Suprapubic skin (tissue), 4 donors: ENCODE data around the gene TIGIT. TPM values are rescaled to one million over a fixed set of nuclear protein-coding genes. Genes with fewer than 3 reads are reported as not detected.

ENCODE experiments used
- DNase-seq, 2 donors: peaks; one replicate each; pipeline ENCODE4 v3.0.0-alpha.2; 2019; ENCODE audit warnings: low spot score in 2 of 2
- H3K27ac ChIP-seq: fragments of 200-600 bp; sonication (generic); one replicate; pipeline ENCODE4 v1.5.1; 2019
- H3K27me3 ChIP-seq: fragments of 200-600 bp; sonication (generic); one replicate; pipeline ENCODE4 v1.5.1; 2019
- H3K36me3 ChIP-seq: fragments of 200-600 bp; sonication (generic); one replicate; pipeline ENCODE4 v1.5.1; 2019
- H3K4me1 ChIP-seq: fragments of 200-600 bp; sonication (generic); one replicate; pipeline ENCODE4 v1.5.1; 2019
- H3K4me3 ChIP-seq: fragments of 200-600 bp; sonication (generic); one replicate; pipeline ENCODE4 v1.5.1; 2019; ENCODE audit warnings: mild to moderate bottlenecking
- H3K9me3 ChIP-seq: fragments of 200-600 bp; sonication (generic); one replicate; pipeline ENCODE4 v1.5.1; 2019
- EP300 ChIP-seq: sonication (generic); formaldehyde crosslinking; IDR thresholded peaks from one replicate; pipeline ENCODE4 v1.6.1; 2017; ENCODE audit warnings: antibody characterized with exemption
- POLR2A ChIP-seq, 2 donors: fragments of 450-650 bp; IDR thresholded peaks; one replicate each; pipeline ENCODE4 v1.6.1; 2017; ENCODE audit warnings: antibody characterized with exemption in 2 of 2, mild to moderate bottlenecking in 2 of 2, moderate library complexity in 2 of 2
- POLR2AphosphoS5 ChIP-seq, 3 donors: sonication (generic); formaldehyde crosslinking; IDR thresholded peaks; one replicate each; pipeline ENCODE4 v1.6.1; 2017; ENCODE audit warnings: antibody characterized with exemption in 3 of 3
- WGBS: methylation state at CpG from one replicate; pipeline ENCODE4 v1.1.5; 2018; 5-methylcytosine and 5-hydroxymethylcytosine counted together
- total RNA-seq, 4 donors: library from RNA; depleted of rRNA; stranded (reverse); fragments of >200 nt; gene quantifications; one replicate each; pipeline ENCODE4 v1.1.0, GENCODE V29; 2016
- TF ChIP-seq, protein P1 (sequence below), 2 donors: fragments of 200-600 bp in 1 of 2; fragments of 450-650 bp in 1 of 2; sonication (generic) in 1 of 2; IDR thresholded peaks; one replicate each; pipeline ENCODE4 v1.5.1; 2016 to 2019; ENCODE audit warnings: antibody characterized with exemption in 2 of 2, mild to moderate bottlenecking in 1 of 2, moderate library complexity in 1 of 2

TIGIT gene
- total RNA-seq, 4 donors from 2014 or later: 0.30 TPM; not detected in 3

DNA sequence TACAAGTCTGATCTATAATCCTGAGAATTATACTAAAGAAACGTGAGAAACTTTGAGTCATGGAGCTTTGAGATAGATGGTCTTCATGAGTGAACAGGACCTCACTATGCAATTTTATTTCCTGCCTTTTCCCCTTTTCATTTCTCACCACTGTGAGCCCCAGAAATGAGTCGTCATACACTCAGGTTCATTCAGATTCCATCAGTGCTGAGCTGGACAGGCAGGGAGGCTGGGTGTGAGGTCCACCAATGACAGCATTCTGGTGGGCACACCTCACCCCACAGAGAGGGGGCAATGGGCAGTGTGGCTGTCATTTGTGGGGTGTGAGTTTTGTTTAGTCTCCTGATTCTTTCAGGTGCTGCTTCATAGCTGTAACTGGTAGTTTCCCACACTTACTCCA is 16.9 kb downstream of the TIGIT start:
- Histone ChIP-seq H3K27me3 (no peaks in the 10 kb centered on the region), H3K4me1 (no peaks in the 10 kb centered on the region), H3K9me3 (no peaks in the 10 kb centered on the region), H3K4me3 (no peak overlapping the region), H3K36me3 (no peaks in the 10 kb centered on the region), H3K27ac (no peak overlapping the region)
- DNase-seq: no peak
- 88% methylated on average over 2 of the region's 2 CpGs for WGBS
- TF ChIP-seq, protein P1, sequence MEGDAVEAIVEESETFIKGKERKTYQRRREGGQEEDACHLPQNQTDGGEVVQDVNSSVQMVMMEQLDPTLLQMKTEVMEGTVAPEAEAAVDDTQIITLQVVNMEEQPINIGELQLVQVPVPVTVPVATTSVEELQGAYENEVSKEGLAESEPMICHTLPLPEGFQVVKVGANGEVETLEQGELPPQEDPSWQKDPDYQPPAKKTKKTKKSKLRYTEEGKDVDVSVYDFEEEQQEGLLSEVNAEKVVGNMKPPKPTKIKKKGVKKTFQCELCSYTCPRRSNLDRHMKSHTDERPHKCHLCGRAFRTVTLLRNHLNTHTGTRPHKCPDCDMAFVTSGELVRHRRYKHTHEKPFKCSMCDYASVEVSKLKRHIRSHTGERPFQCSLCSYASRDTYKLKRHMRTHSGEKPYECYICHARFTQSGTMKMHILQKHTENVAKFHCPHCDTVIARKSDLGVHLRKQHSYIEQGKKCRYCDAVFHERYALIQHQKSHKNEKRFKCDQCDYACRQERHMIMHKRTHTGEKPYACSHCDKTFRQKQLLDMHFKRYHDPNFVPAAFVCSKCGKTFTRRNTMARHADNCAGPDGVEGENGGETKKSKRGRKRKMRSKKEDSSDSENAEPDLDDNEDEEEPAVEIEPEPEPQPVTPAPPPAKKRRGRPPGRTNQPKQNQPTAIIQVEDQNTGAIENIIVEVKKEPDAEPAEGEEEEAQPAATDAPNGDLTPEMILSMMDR (IDR thresholded peaks at IDR 0.05): no peak
- TF ChIP-seq EP300 (no peak), POLR2A (IDR thresholded peaks at IDR 0.05) (no peak), POLR2AphosphoS5 (IDR thresholded peaks at IDR 0.05) (no peak)

DNA sequence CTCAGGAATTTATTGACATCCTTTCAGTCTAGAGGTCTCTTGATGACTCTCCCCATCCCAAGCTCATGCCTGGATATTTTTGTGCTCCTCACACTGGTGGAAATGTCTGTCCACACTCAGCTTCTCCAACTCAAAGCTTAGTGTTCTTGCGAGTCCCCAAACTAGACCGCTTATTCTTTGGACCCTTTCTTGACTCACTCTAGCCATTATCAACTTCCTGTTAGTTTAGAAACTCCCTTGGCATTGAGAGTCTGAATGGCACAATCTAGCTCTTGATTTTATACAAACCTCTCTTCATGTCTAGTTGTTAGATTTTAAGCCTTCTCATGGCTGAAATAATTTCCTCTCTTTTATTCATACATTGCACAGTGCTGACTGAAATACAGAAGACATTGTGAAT is 19.6 kb downstream of the TIGIT start:
- H3K4me1 ChIP-seq: no peaks in the 10 kb centered on the region
- H3K27ac ChIP-seq: no peak overlapping the region
- H3K36me3 ChIP-seq: no peaks in the 10 kb centered on the region
- no peak for DNase-seq
- WGBS: 85% methylated on average over 2 of the region's 2 CpGs
- TF ChIP-seq, protein P1 (IDR thresholded peaks at IDR 0.05): no peak
- TF ChIP-seq EP300: no peak
- no peak for TF ChIP-seq POLR2AphosphoS5 (IDR thresholded peaks at IDR 0.05)
- no peak for TF ChIP-seq POLR2A (IDR thresholded peaks at IDR 0.05)
- H3K9me3 ChIP-seq: no peaks in the 10 kb centered on the region
- no peak overlapping the region for H3K4me3 ChIP-seq
- no peaks in the 10 kb centered on the region for H3K27me3 ChIP-seq

DNA sequence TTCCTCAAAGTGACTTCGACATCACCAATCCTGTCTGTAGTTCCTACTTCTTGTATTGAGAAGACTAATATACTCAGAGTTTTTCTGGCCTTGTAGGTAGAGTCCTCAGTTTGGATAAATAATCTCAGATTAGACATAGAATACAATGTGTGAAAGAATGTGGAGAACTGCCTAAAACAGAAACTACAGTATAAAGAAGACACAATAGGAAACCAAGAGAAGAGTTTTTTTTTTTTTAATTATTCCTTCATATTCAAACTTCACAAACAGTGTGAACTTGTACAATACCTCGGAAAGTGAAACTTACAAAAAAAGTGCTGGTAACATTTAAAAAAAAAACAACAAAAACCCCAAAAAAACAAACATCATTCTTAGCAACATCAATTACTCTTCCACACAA is 20.5 kb downstream of the TIGIT start:
- Histone ChIP-seq H3K4me1 (peaks cover 2% of the 10 kb centered on the region), H3K36me3 (no peaks in the 10 kb centered on the region), H3K4me3 (no peak overlapping the region), H3K9me3 (no peaks in the 10 kb centered on the region), H3K27me3 (no peaks in the 10 kb centered on the region), H3K27ac (no peak overlapping the region)
- no peak for DNase-seq
- 91% methylated on average over 2 of the region's 2 CpGs for WGBS
- TF ChIP-seq EP300 (no peak), POLR2AphosphoS5 (IDR thresholded peaks at IDR 0.05) (no peak), POLR2A (IDR thresholded peaks at IDR 0.05) (no peak)
- TF ChIP-seq, protein P1 (IDR thresholded peaks at IDR 0.05): no peak

DNA sequence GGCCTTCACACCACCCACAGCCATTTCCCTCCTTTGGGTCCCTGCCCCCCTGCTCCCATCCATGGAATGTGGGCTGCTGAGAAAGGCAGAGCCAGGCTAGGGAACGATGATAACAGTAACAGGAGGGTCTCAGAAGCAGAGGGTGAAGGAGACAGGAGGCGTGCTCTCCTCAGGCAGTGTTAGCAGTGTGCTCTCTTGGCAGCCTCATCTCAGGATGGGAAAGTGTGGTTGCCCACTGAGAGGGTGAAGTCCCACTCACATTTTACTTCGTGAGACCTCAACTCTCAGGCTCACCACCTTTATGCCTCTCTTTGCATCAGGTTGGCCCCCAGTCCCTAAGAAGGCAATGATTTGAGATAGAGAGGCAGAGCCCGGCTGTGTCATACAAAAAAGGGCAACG is 24.5 kb downstream of the TIGIT start:
- Histone ChIP-seq H3K27ac (no peak overlapping the region), H3K36me3 (no peaks in the 10 kb centered on the region), H3K27me3 (no peaks in the 10 kb centered on the region), H3K4me3 (no peak overlapping the region), H3K4me1 (peaks cover 20% of the 10 kb centered on the region), H3K9me3 (no peaks in the 10 kb centered on the region)
- WGBS: 94% methylated on average over 5 of the region's 5 CpGs
- no peak for DNase-seq
- TF ChIP-seq POLR2A (IDR thresholded peaks at IDR 0.05): no peak
- TF ChIP-seq, protein P1 (IDR thresholded peaks at IDR 0.05): no peak
- TF ChIP-seq EP300: no peak
- no peak for TF ChIP-seq POLR2AphosphoS5 (IDR thresholded peaks at IDR 0.05)

DNA sequence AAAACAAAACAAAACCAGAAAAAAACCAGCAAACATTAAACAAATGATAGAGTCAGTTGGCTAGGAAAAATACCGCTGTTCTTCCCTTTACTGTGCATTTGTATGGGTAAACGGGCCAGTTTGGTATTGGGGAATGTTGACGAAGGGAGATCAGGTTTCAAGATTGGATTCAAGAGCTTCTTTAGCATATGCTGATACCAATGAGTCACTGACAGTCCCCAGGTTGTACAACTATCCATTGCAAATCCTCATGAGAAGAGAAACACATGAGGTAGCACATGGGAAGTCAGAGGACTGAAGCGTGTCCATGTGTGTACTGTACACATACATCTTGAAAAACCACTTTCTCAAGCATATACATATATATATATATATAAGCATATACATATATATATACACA is 25.6 kb downstream of the TIGIT start:
- Histone ChIP-seq H3K4me3 (no peak overlapping the region), H3K27ac (no peak overlapping the region), H3K27me3 (no peaks in the 10 kb centered on the region), H3K9me3 (no peaks in the 10 kb centered on the region), H3K36me3 (no peaks in the 10 kb centered on the region), H3K4me1 (peaks cover 20% of the 10 kb centered on the region)
- no peak for DNase-seq
- 70% methylated on average over 4 of the region's 4 CpGs for WGBS
- TF ChIP-seq, protein P1 (IDR thresholded peaks at IDR 0.05): no peak
- TF ChIP-seq POLR2A (IDR thresholded peaks at IDR 0.05): no peak
